Mesenchymal stem cell (in vitro differentiated cells and primary cell): ENCODE results near the gene ULBP3.

ENCODE experiments used
- DNase-seq: peaks from one replicate; pipeline ENCODE4 v3.0.0-alpha.2; 2013
- H2AFZ ChIP-seq: one replicate; pipeline ENCODE4 v1.6.1; 2013; ENCODE audit warnings: low read depth, mild to moderate bottlenecking, control low read depth, inconsistent platforms, low read length, moderate library complexity
- H2AK5ac ChIP-seq: 2 replicates; pipeline ENCODE4 v1.6.1; 2013; ENCODE audit warnings: low read length, moderate library complexity, mild to moderate bottlenecking, inconsistent platforms; ENCODE audit not compliant: severe bottlenecking
- H2BK120ac ChIP-seq: one replicate; pipeline ENCODE4 v1.6.1; 2013; ENCODE audit warnings: low read depth, mild to moderate bottlenecking, inconsistent platforms, low read length, moderate library complexity
- H2BK12ac ChIP-seq, 2 experiments: one replicate each; pipeline ENCODE4 v1.6.1; 2013; ENCODE audit warnings: inconsistent platforms in 2 of 2, low read length in 2 of 2, mild to moderate bottlenecking in 2 of 2, moderate library complexity in 2 of 2, control low read depth in 1 of 2
- H2BK15ac ChIP-seq: one replicate; pipeline ENCODE4 v1.6.1; 2013; ENCODE audit warnings: mild to moderate bottlenecking, low read depth, inconsistent platforms; ENCODE audit not compliant: poor library complexity, severe bottlenecking
- H2BK5ac ChIP-seq: 2 replicates; pipeline ENCODE4 v1.6.1; 2013; ENCODE audit warnings: low read depth, mild to moderate bottlenecking, low read length, control low read depth, inconsistent platforms; ENCODE audit not compliant: poor library complexity, severe bottlenecking
- H3K14ac ChIP-seq, 2 experiments: one replicate each; pipeline ENCODE4 v1.6.1; 2013; ENCODE audit warnings: inconsistent platforms in 2 of 2, low read length in 2 of 2, control low read depth in 1 of 2, mild to moderate bottlenecking in 1 of 2, moderate library complexity in 1 of 2
- H3K18ac ChIP-seq, 2 experiments: one replicate each; pipeline ENCODE4 v1.6.1; 2013; ENCODE audit warnings: inconsistent platforms in 2 of 2, low read length in 2 of 2, control low read depth in 1 of 2, low read depth in 1 of 2, mild to moderate bottlenecking in 1 of 2
- H3K23ac ChIP-seq, 2 experiments: one replicate each; pipeline ENCODE4 v1.6.1; 2013; ENCODE audit warnings: inconsistent platforms in 2 of 2, low read length in 2 of 2, mild to moderate bottlenecking in 2 of 2, moderate library complexity in 2 of 2, control low read depth in 1 of 2
- H3K27ac ChIP-seq: 2 replicates; pipeline ENCODE4 v1.5.1; 2013; ENCODE audit warnings: mild to moderate bottlenecking, moderate library complexity, low read length, control low read depth, inconsistent platforms; ENCODE audit not compliant: poor library complexity, severe bottlenecking
- H3K27me3 ChIP-seq, 2 experiments: 2 replicates each; pipeline versions ENCODE4 v1.6.1 to v1.7.0; 2013; ENCODE audit warnings: low read length in 2 of 2, mild to moderate bottlenecking in 2 of 2, moderate library complexity in 2 of 2, control low read depth in 1 of 2, inconsistent platforms in 1 of 2; ENCODE audit not compliant: control insufficient read depth in 1 of 2, insufficient read depth in 1 of 2
- H3K36me3 ChIP-seq, 2 experiments: 2 replicates each; pipeline versions ENCODE4 v1.6.1 to v1.7.0; 2013; ENCODE audit warnings: low read length in 2 of 2, control low read depth in 1 of 2, inconsistent platforms in 1 of 2, low read depth in 1 of 2, mild to moderate bottlenecking in 1 of 2; ENCODE audit not compliant: insufficient read depth in 2 of 2, control insufficient read depth in 1 of 2
- H3K4ac ChIP-seq, 2 experiments: one replicate each; pipeline ENCODE4 v1.6.1; 2013; ENCODE audit warnings: inconsistent platforms in 2 of 2, low read length in 2 of 2, mild to moderate bottlenecking in 2 of 2, moderate library complexity in 2 of 2, control low read depth in 1 of 2, low read depth in 1 of 2
- H3K4me1 ChIP-seq: 2 replicates; pipeline ENCODE4 v1.6.1; 2013; ENCODE audit warnings: low read depth, low read length, control low read depth; ENCODE audit not compliant: control insufficient read depth, insufficient read depth
- H3K4me2 ChIP-seq: 2 replicates; pipeline ENCODE4 v1.6.1; 2013; ENCODE audit warnings: low read length, mild to moderate bottlenecking, inconsistent platforms; ENCODE audit not compliant: poor library complexity, severe bottlenecking
- H3K4me3 ChIP-seq, 2 experiments: 2 replicates each; pipeline versions ENCODE4 v1.5.1 to v1.7.0; 2013; ENCODE audit warnings: low read length in 2 of 2, mild to moderate bottlenecking in 2 of 2, control low read depth in 1 of 2, low read depth in 1 of 2; ENCODE audit not compliant: insufficient read depth in 1 of 2
- H3K79me1 ChIP-seq: replicated peaks from 2 replicates; pipeline ENCODE4 v1.6.1; 2013; ENCODE audit warnings: mild to moderate bottlenecking, control low read depth, low read length, inconsistent platforms; ENCODE audit not compliant: poor library complexity, severe bottlenecking
- H3K9ac ChIP-seq: 2 replicates; pipeline ENCODE4 v1.7.0; 2013; ENCODE audit warnings: mild to moderate bottlenecking, low read length, moderate library complexity
- H3K9me3 ChIP-seq: 2 replicates; pipeline ENCODE4 v1.7.0; 2013; ENCODE audit warnings: mild to moderate bottlenecking, low read length; ENCODE audit not compliant: control insufficient read depth
- H4K8ac ChIP-seq: one replicate; pipeline ENCODE4 v1.6.1; 2013; ENCODE audit warnings: inconsistent platforms, mild to moderate bottlenecking, low read length, moderate library complexity
- H4K91ac ChIP-seq: one replicate; pipeline ENCODE4 v1.6.1; 2013; ENCODE audit warnings: mild to moderate bottlenecking, low read length, inconsistent platforms
- WGBS: methylation state at CpG from one replicate; pipeline ENCODE4 v1.1.7; 2013; ENCODE audit warnings: mixed read lengths; 5-methylcytosine and 5-hydroxymethylcytosine counted together

Gene ULBP3

DNA sequence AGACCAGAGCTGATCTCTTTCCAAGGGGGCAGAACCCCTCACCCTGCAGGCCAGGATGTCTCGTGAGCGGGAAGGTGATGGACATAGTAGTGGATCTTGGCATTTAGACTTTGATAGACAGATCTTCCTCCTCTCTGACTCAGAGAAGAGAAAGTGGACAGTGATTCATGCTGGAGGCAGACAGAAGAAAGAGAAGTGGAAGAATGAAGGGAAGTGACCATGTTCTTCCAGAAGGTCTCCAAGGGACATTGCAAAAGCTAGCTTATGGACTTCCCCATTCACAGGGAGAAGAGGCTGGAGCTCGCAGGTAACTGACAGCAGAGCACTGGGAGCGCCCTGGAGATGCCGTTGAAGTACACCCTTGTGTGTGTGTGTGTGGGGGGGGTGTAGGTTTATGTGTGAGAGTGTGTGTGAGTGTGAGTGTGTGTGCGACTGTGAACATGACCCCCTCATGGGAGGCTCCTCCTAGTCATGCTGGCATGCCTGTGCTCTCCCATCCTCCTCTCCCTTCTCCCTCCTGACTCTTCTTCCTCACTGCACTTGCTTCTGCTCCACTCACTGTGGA is 35.6 kb downstream of the ULBP3 start:
- Histone ChIP-seq H2BK5ac (no peak overlapping the region), H2BK12ac (no peak overlapping the region), H4K8ac (no peak overlapping the region), H3K27ac (no peak overlapping the region), H3K4me3 (no peak overlapping the region), H3K14ac (no peak overlapping the region), H3K36me3 (no peaks in the 10 kb centered on the region), H3K27me3 (peaks cover 80 to 82% of the 10 kb centered on the region in 2 experiments), H2BK15ac (no peak overlapping the region), H3K4me1 (peaks cover 9% of the 10 kb centered on the region), H3K18ac (no peak overlapping the region), H3K23ac (no peak overlapping the region), H3K79me1 (no peaks in the 10 kb centered on the region), H3K9ac (no peak overlapping the region), H4K91ac (no peak overlapping the region), H2BK120ac (no peak overlapping the region), H3K9me3 (no peaks in the 10 kb centered on the region), H3K4ac (no peak overlapping the region), H2AFZ (no peak overlapping the region), H3K4me2 (no peak overlapping the region), H2AK5ac (no peak overlapping the region)
- no peak for DNase-seq
- WGBS = 96% methylated on average over 4 of the region's 6 CpGs

DNA sequence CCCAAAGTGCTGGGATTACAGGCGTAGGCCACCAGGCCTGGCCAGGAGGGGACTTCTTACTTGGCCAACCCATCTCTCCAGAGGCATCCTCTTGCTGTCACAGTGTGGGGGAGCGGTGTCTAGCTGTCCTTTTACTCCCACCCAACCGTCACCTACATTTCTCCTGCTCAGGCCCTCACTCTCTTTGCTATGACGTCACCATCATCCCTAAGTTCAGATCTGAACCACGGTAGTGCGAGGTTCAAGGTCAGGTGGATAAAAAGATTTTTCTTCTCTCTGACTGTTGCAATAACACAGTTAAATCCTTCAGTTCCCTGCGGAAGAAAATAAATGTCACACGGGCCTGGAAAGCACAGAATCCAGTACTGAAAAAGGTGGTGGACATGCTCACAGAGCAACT is 36.3 kb downstream of the ULBP3 start:
- peaks cover 80 to 82% of the 10 kb centered on the region in 2 experiments for H3K27me3 ChIP-seq
- no peak overlapping the region for H3K9ac ChIP-seq
- H2AK5ac ChIP-seq = no peak overlapping the region
- no peak overlapping the region for H3K4ac ChIP-seq
- H2AFZ ChIP-seq = no peak overlapping the region
- no peak overlapping the region for H3K23ac ChIP-seq
- no peak overlapping the region for H2BK5ac ChIP-seq
- H3K4me2 ChIP-seq = no peak overlapping the region
- no peaks in the 10 kb centered on the region for H3K9me3 ChIP-seq
- H3K36me3 ChIP-seq = no peaks in the 10 kb centered on the region
- H2BK12ac ChIP-seq = no peak overlapping the region
- H2BK15ac ChIP-seq = no peak overlapping the region
- H3K14ac ChIP-seq = no peak overlapping the region
- no peak for DNase-seq
- WGBS = 88% methylated on average over 8 of the region's 8 CpGs
- no peak overlapping the region for H3K18ac ChIP-seq
- H4K91ac ChIP-seq = no peak overlapping the region
- H2BK120ac ChIP-seq = no peak overlapping the region
- no peak overlapping the region for H3K27ac ChIP-seq
- H3K4me1 ChIP-seq = peaks cover 2% of the 10 kb centered on the region
- H3K79me1 ChIP-seq = no peaks in the 10 kb centered on the region
- no peak overlapping the region for H4K8ac ChIP-seq
- H3K4me3 ChIP-seq = no peak overlapping the region

DNA sequence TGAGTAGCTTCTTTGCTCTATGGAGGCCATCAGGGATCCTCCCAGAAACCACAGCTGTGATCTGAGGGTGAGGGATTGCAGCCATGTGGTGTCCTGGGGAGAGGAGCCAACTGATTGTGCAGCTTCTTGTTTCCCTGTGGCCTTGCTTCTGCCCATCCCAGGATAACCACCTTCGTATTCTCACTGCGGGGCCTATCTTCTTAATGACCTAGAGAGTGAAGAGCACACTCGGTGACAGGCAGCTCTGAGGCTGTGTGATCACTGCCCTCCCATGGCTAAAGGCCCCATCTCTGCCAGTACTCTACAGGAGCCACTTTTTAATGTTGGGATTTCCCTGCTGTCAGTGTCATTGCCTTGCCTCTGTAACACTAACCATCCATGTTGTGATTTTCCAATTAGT is 38.3 kb downstream of the ULBP3 start:
- Histone ChIP-seq H2AK5ac (no peak overlapping the region), H3K18ac (no peak overlapping the region), H2BK5ac (no peak overlapping the region), H3K4ac (no peak overlapping the region), H3K23ac (no peak overlapping the region), H3K4me2 (no peak overlapping the region), H2BK12ac (no peak overlapping the region), H3K36me3 (no peaks in the 10 kb centered on the region), H3K4me1 (peaks cover 4% of the 10 kb centered on the region), H3K27me3 (peaks cover 76 to 77% of the 10 kb centered on the region in 2 experiments), H2AFZ (no peak overlapping the region), H3K4me3 (no peak overlapping the region), H3K27ac (no peak overlapping the region), H3K9me3 (no peaks in the 10 kb centered on the region), H2BK15ac (no peak overlapping the region), H2BK120ac (no peak overlapping the region), H4K91ac (no peak overlapping the region), H4K8ac (no peak overlapping the region), H3K79me1 (no peaks in the 10 kb centered on the region), H3K9ac (no peak overlapping the region), H3K14ac (peak overlapping the region in 1 of 2 experiments; percentile 18)
- WGBS = 87% methylated on average over 3 of the region's 3 CpGs
- DNase-seq = no peak

DNA sequence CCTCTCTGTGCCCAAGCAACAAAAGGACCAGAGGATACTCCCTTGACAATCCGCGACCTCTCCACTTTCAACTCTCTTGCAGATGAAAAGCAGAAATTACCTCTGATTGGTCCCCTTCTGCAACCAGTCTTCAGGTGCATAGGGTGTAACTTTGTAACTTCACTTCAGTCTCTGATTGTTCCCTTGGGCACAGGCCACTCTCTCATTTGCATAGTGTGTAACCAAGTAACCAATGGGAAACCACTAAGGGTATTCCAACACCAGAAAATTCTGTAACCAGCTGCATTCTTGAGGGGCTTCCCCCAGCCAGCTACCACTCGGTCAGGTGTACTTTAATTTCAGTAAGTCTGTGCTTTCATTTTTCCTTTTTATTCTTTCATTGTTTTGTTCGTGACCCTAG is 39.2 kb downstream of the ULBP3 start:
- H2AK5ac ChIP-seq = no peak overlapping the region
- no peaks in the 10 kb centered on the region for H3K9me3 ChIP-seq
- H4K91ac ChIP-seq = no peak overlapping the region
- H2BK12ac ChIP-seq = no peak overlapping the region
- H2AFZ ChIP-seq = no peak overlapping the region
- WGBS = 53% methylated on average over 4 of the region's 4 CpGs
- no peak overlapping the region for H3K23ac ChIP-seq
- H3K18ac ChIP-seq = no peak overlapping the region
- H3K79me1 ChIP-seq = no peaks in the 10 kb centered on the region
- H3K36me3 ChIP-seq = no peaks in the 10 kb centered on the region
- no peak overlapping the region for H3K4me3 ChIP-seq
- H3K27ac ChIP-seq = no peak overlapping the region
- H2BK5ac ChIP-seq = no peak overlapping the region
- peaks cover 7% of the 10 kb centered on the region for H3K4me1 ChIP-seq
- no peak overlapping the region for H2BK15ac ChIP-seq
- H4K8ac ChIP-seq = no peak overlapping the region
- no peak overlapping the region for H3K4me2 ChIP-seq
- H3K9ac ChIP-seq = no peak overlapping the region
- peaks cover 73 to 78% of the 10 kb centered on the region in 2 experiments for H3K27me3 ChIP-seq
- no peak overlapping the region for H2BK120ac ChIP-seq
- no peak overlapping the region for H3K4ac ChIP-seq
- DNase-seq = no peak
- no peak overlapping the region for H3K14ac ChIP-seq
